HCT116 (cell line): ENCODE data around the gene MEIKIN. TPM values are rescaled to one million over a fixed set of nuclear protein-coding genes. Genes with fewer than 3 reads are reported as not detected.

Source experiments
- ATAC-seq: fragments of 200-7000 bp; cut with Tn5 transposase; 2 replicates; pipeline ENCODE4 v1.9.1; 2020; ENCODE audit warnings: mild to moderate bottlenecking, moderate library complexity
- BruUV-seq: library from RNA; stranded (reverse); fragments of 400-500 nt; replicated peaks from 2 replicates; lab custom pipeline; 2021; lab: Mats Ljungman, UMichigan
- CTCF ChIA-PET: fragments of 300-600 bp; sonication (Branson Sonifier 250); formaldehyde crosslinking; loops from one replicate; lab custom pipeline; 2021; ENCODE audit warnings: antibody characterized with exemption; lab: Charles Lee
- POLR2A ChIA-PET: fragments of 300-600, 350-600 bp; sonication (Branson Sonifier 250); formaldehyde crosslinking; loops from one replicate; lab custom pipeline; 2021; ENCODE audit warnings: antibody characterized with exemption; lab: Charles Lee
- RAD21 ChIA-PET, 2 experiments: fragments of 300-600 bp; sonication (Branson Sonifier 250); formaldehyde crosslinking; loops; one replicate each; lab custom pipeline; 2023; ENCODE audit warnings: low total read pairs in 2 of 2; ENCODE audit not compliant: uncharacterized antibody in 2 of 2, unreplicated experiment in 2 of 2, low non-redundant PET in 1 of 2; lab: Charles Lee
- DNase-seq: peaks from one replicate; pipeline ENCODE4 v3.0.0-alpha.2; 2010; ENCODE audit warnings: low read depth, low spot score
- H2AFZ ChIP-seq: fragments of 200-600 bp; shearing (Covaris generic), sonication (generic); 2 replicates; pipeline ENCODE4 v1.6.1; 2017; ENCODE audit warnings: low read depth, mixed run types, mixed read lengths, antibody characterized with exemption, low read length; ENCODE audit not compliant: poor library complexity, severe bottlenecking
- H3K27ac ChIP-seq: 2 replicates; pipeline ENCODE4 v1.5.1; 2012; ENCODE audit warnings: low read depth, low read length
- H3K27me3 ChIP-seq: fragments of 200-600 bp; sonication (generic); 2 replicates; pipeline ENCODE4 v1.6.1; 2016; ENCODE audit warnings: mixed run types, low read length, mixed read lengths; ENCODE audit not compliant: insufficient read depth
- H3K36me3 ChIP-seq, 2 experiments: fragments of 200-500 bp in 1 of 2; fragments of 200-600 bp in 1 of 2; sonication (Bioruptor generic) in 1 of 2; sonication (generic) in 1 of 2; 2 replicates each; pipeline versions ENCODE4 v1.5.1 to v1.6.1; 2014 to 2016; ENCODE audit warnings: low read length in 2 of 2, inconsistent platforms in 1 of 2, mixed read lengths in 1 of 2, mixed run types in 1 of 2; ENCODE audit not compliant: insufficient read depth in 2 of 2, control insufficient read depth in 1 of 2
- H3K4me1 ChIP-seq, 2 experiments: fragments of 200-600 bp in 1 of 2; sonication (generic) in 1 of 2; 2 replicates each; pipeline versions ENCODE4 v1.5.1 to v1.6.1; 2012 to 2017; ENCODE audit warnings: low read length in 2 of 2, inconsistent platforms in 1 of 2, mild to moderate bottlenecking in 1 of 2, mixed read lengths in 1 of 2, mixed run types in 1 of 2, moderate library complexity in 1 of 2; ENCODE audit not compliant: insufficient read depth in 2 of 2, control insufficient read depth in 1 of 2
- H3K4me2 ChIP-seq: fragments of 200-600 bp; sonication (generic); 2 replicates; pipeline ENCODE4 v1.6.1; 2017; ENCODE audit warnings: mixed run types, low read length, mixed read lengths
- H3K4me3 ChIP-seq, 2 experiments: fragments of 200-600 bp in 1 of 2; sonication (generic) in 1 of 2; replicated peaks in 1 of 2; 2 replicates each; pipeline ENCODE4 v1.5.1; 2011 to 2016; ENCODE audit warnings: low read length in 2 of 2, control low read depth in 1 of 2, low read depth in 1 of 2, mild to moderate bottlenecking in 1 of 2, mixed read lengths in 1 of 2, mixed run types in 1 of 2
- H3K79me2 ChIP-seq: fragments of 200-600 bp; sonication (generic); 2 replicates; pipeline ENCODE4 v1.6.1; 2017; ENCODE audit warnings: mild to moderate bottlenecking, mixed run types, low read length, moderate library complexity, mixed read lengths; ENCODE audit not compliant: insufficient read depth
- H3K9ac ChIP-seq: fragments of 200-600 bp; sonication (generic); 2 replicates; pipeline ENCODE4 v1.6.1; 2016; ENCODE audit warnings: low read length, mixed read lengths
- H3K9me2 ChIP-seq: fragments of 200-600 bp; sonication (generic), shearing (Covaris generic); 2 replicates; pipeline ENCODE4 v1.6.1; 2017; ENCODE audit warnings: mixed run types, mild to moderate bottlenecking, moderate library complexity; ENCODE audit not compliant: insufficient read depth
- H3K9me3 ChIP-seq, 2 experiments: fragments of 200-500 bp in 1 of 2; fragments of 200-600 bp in 1 of 2; sonication (Bioruptor generic) in 1 of 2; sonication (generic) in 1 of 2; 2 replicates each; pipeline ENCODE4 v1.6.1; 2014 to 2017; ENCODE audit warnings: low read length in 2 of 2, mixed read lengths in 2 of 2, inconsistent platforms in 1 of 2, low read depth in 1 of 2, mild to moderate bottlenecking in 1 of 2, mixed run types in 1 of 2, moderate library complexity in 1 of 2; ENCODE audit not compliant: control insufficient read depth in 1 of 2, insufficient read depth in 1 of 2
- H4K20me1 ChIP-seq: fragments of 200-600 bp; sonication (generic), shearing (Covaris generic); 2 replicates; pipeline ENCODE4 v1.6.1; 2017; ENCODE audit warnings: mixed run types, mild to moderate bottlenecking, moderate library complexity; ENCODE audit not compliant: insufficient read depth
- ATF3 ChIP-seq: IDR thresholded peaks from 2 replicates; pipeline ENCODE4 v1.6.1; 2012
- CBX3 ChIP-seq: IDR thresholded peaks from 2 replicates; pipeline ENCODE4 v1.6.1; 2012; ENCODE audit warnings: low read depth
- CEBPB ChIP-seq: IDR thresholded peaks from 2 replicates; pipeline ENCODE4 v1.6.1; 2012; ENCODE audit warnings: low read depth
- CTCF ChIP-seq, 3 experiments: fragments of 200-600 bp in 1 of 3; sonication (generic) in 1 of 3; IDR thresholded peaks in 2 of 3; conservative IDR thresholded peaks in 1 of 3; 2 replicates each; pipeline ENCODE4 v1.5.1; 2012 to 2017; ENCODE audit warnings: low read depth in 2 of 3, low read length in 2 of 3, antibody characterized with exemption in 1 of 3, borderline replicate concordance in 1 of 3, control low read depth in 1 of 3, mild to moderate bottlenecking in 1 of 3, mixed read lengths in 1 of 3, mixed run types in 1 of 3, moderate library complexity in 1 of 3; ENCODE audit not compliant: insufficient read depth in 1 of 3
- EGR1 ChIP-seq: IDR thresholded peaks from 2 replicates; pipeline ENCODE4 v1.6.1; 2012; ENCODE audit warnings: low read depth
- ELF1 ChIP-seq: IDR thresholded peaks from 2 replicates; pipeline ENCODE4 v1.6.1; 2012; ENCODE audit warnings: low read depth, borderline replicate concordance
- FOSL1 ChIP-seq: IDR thresholded peaks from 2 replicates; pipeline ENCODE4 v1.6.1; 2012; ENCODE audit warnings: low read depth
- JUND ChIP-seq: IDR thresholded peaks from 2 replicates; pipeline ENCODE4 v1.6.1; 2012
- MAX ChIP-seq: IDR thresholded peaks from 2 replicates; pipeline ENCODE4 v1.6.1; 2012
- POLR2A ChIP-seq: IDR thresholded peaks from 2 replicates; pipeline ENCODE4 v1.7.0; 2011; ENCODE audit warnings: borderline replicate concordance; ENCODE audit not compliant: insufficient read depth, insufficient read length; ENCODE audit errors: extremely low read depth
- POLR2AphosphoS5 ChIP-seq: IDR thresholded peaks from 2 replicates; pipeline ENCODE4 v1.6.1; 2011; ENCODE audit warnings: mild to moderate bottlenecking, low read depth, low read length, moderate library complexity
- REST ChIP-seq: IDR thresholded peaks from 2 replicates; pipeline ENCODE4 v1.6.1; 2012; ENCODE audit warnings: low read depth
- SIN3A ChIP-seq: IDR thresholded peaks from 2 replicates; pipeline ENCODE4 v1.6.1; 2012; ENCODE audit warnings: low read depth
- SP1 ChIP-seq: IDR thresholded peaks from 2 replicates; pipeline ENCODE4 v1.6.1; 2012; ENCODE audit warnings: low read depth
- SRF ChIP-seq: IDR thresholded peaks from 2 replicates; pipeline ENCODE4 v1.6.1; 2012; ENCODE audit warnings: low read depth
- YY1 ChIP-seq: IDR thresholded peaks from 2 replicates; pipeline ENCODE4 v1.6.1; 2011; ENCODE audit warnings: low read length, low read depth, moderate library complexity, mild to moderate bottlenecking; ENCODE audit not compliant: insufficient replicate concordance; ENCODE audit errors: extremely low read depth
- ZFX ChIP-seq: fragments of 450-650 bp; IDR thresholded peaks from 2 replicates; pipeline ENCODE4 v1.6.1; 2017
- intact Hi-C: fragments of 100-400 bp; cut with micrococcal nuclease; formaldehyde crosslinking; loops from 2 replicates; pipeline ENCODE4 v1.10.0; 2022
- total RNA-seq: library from RNA; stranded (reverse); gene quantifications from one replicate; pipeline ENCODE4 v1.2.1, GENCODE V29; 2021; ENCODE audit not compliant: unreplicated experiment

MEIKIN gene
- total RNA-seq, 1 experiment from 2014 or later = not detected

- no peak for TF ChIP-seq REST
Observed at GRCh38 chr5:131854134-131854533, 91.3 kb downstream of the MEIKIN start (continued).

DNA sequence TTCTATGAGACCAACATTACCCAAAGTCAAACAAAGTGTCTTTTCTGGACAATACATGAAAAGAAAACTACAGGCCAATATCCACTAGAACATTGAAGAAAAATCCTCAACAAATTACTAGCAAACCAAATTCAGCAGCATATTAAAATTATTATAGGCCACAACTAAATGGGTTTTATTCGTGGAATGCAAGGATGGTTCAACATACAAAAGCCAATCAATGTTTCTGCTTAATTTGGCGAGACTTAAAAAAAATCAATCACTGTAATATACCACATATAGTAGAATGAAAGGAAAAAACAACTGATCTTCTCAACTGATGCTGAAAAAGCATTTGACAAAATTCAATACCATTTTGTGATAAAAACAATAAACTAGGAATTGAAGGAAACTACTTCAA is 96.8 kb downstream of the MEIKIN start:
- Histone ChIP-seq H3K36me3 (no peaks in the 10 kb centered on the region), H3K9ac (no peak overlapping the region), H3K9me3 (peaks cover 0 to 13% of the 10 kb centered on the region in 2 experiments; a peak in 2 of 4 replicates), H3K79me2 (no peaks in the 10 kb centered on the region), H3K27ac (no peak overlapping the region), H3K4me3 (no peak overlapping the region), H3K4me1 (no peaks in the 10 kb centered on the region), H3K9me2 (no peaks in the 10 kb centered on the region), H2AFZ (no peak overlapping the region), H3K27me3 (no peaks in the 10 kb centered on the region), H4K20me1 (no peaks in the 10 kb centered on the region), H3K4me2 (no peak overlapping the region)
- ATAC-seq (no peak), DNase-seq (no peak)
- ChIA-PET RAD21 (no interaction called here), POLR2A (no interaction called here), CTCF (no interaction called here)
- BruUV-seq = no TSS peak
- intact Hi-C loops = no loop called here
- TF ChIP-seq MAX (no peak), REST (no peak), CTCF (IDR thresholded peaks at IDR 0.05 in 2 of 3, conservative IDR thresholded peaks at IDR 0.05 in 1 of 3; ENCODE audit: borderline replicate concordance in 1 of 3, insufficient read depth in 1 of 3, low read depth in 2 of 3, low read length in 2 of 3) (no peak), CBX3 (no peak), ELF1 (no peak), POLR2AphosphoS5 (no peak), CEBPB (no peak), ATF3 (no peak), ZFX (no peak), SIN3A (no peak), POLR2A (no peak), EGR1 (no peak), FOSL1 (no peak), JUND (no peak), SRF (no peak), YY1 (no peak), SP1 (no peak)
